ENCODE data around the gene CPHXL2. TPM values are rescaled to one million over a fixed set of nuclear protein-coding genes. Genes with fewer than 3 reads are reported as not detected.

The CPHXL2 gene
- total RNA-seq, 2 donors from 2014 or later = not detected

GRCh38 chr16:75629132-75629531, 47.7 kb downstream of the CPHXL2 start:
- Histone ChIP-seq H3K9ac (ENCODE audit: low read depth in 2 of 2, low read length in 2 of 2) (no peak overlapping the region), H3K9me3 (no peaks in the 10 kb centered on the region), H3K27ac (no peak overlapping the region), H3K4me1 (no peaks in the 10 kb centered on the region), H3K27me3 (no peaks in the 10 kb centered on the region), H3K4me3 (no peak overlapping the region), H3K36me3 (peaks cover 23% of the 10 kb centered on the region)
- no peak for TF ChIP-seq CTCF (IDR thresholded peaks at IDR 0.05)
- DNase-seq = no peak
- intact Hi-C loops (cut with DNase I) = loop anchor here (10.0 kb wide), 1 partner anchor 154 kb away; no protein-coding TSS in a partner anchor

- Histone ChIP-seq H3K27ac (no peak overlapping the region), H3K9ac (ENCODE audit: low read depth in 2 of 2, low read length in 2 of 2) (no peak overlapping the region)
- TF ChIP-seq CTCF (IDR thresholded peaks at IDR 0.05) = no peak
These were observed 48.5 kb downstream of the CPHXL2 start for GRCh38 chr16:75628351-75628750.

GRCh38 chr16:75627851-75628250, 49.0 kb downstream of the CPHXL2 start:
- intact Hi-C loops (cut with DNase I) = loop anchor here (10.0 kb wide), 1 partner anchor 153 kb away; no protein-coding TSS in a partner anchor
- Histone ChIP-seq H3K9ac (ENCODE audit: low read depth in 2 of 2, low read length in 2 of 2) (no peak overlapping the region), H3K4me3 (no peak overlapping the region), H3K9me3 (no peaks in the 10 kb centered on the region), H3K36me3 (peaks cover 16% of the 10 kb centered on the region), H3K4me1 (no peaks in the 10 kb centered on the region), H3K27me3 (no peaks in the 10 kb centered on the region), H3K27ac (no peak overlapping the region)
- no peak for DNase-seq
- no peak for TF ChIP-seq CTCF (IDR thresholded peaks at IDR 0.05)

More at GRCh38 chr16:75628351-75628750, 48.5 kb downstream of the CPHXL2 start:
- H3K27me3 ChIP-seq = no peaks in the 10 kb centered on the region
- no peaks in the 10 kb centered on the region for H3K9me3 ChIP-seq
- no peak for DNase-seq
- H3K4me3 ChIP-seq = no peak overlapping the region
- peaks cover 16% of the 10 kb centered on the region for H3K36me3 ChIP-seq
- intact Hi-C loops (cut with DNase I) = loop anchor here (10.0 kb wide), 1 partner anchor 154 kb away; no protein-coding TSS in a partner anchor
- no peaks in the 10 kb centered on the region for H3K4me1 ChIP-seq

DNA sequence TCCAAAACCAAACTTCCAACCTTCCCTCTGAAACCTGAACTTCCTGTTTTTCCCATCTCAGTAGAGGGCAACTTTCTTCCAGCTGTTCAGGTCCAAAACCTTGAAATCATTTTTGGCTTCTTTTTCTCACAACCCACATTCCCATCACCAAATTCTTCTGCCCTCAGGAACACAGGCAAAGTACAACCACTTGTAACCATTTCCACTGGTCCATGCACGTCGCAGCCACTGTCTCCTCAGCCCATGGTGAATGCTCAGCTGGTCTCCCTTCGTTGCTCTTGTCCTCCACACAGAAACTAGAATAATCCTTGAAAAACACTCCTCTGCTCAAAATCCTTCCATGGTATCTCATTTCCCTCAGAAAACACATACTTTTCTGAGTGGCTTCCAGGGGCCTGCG, 50.0 kb downstream of the CPHXL2 start:
- Histone ChIP-seq H3K27me3 (no peaks in the 10 kb centered on the region), H3K9me3 (no peaks in the 10 kb centered on the region), H3K36me3 (peaks cover 12% of the 10 kb centered on the region), H3K4me3 (no peak overlapping the region), H3K4me1 (peaks cover 6% of the 10 kb centered on the region), H3K9ac (ENCODE audit: low read depth in 2 of 2, low read length in 2 of 2) (no peak overlapping the region), H3K27ac (no peak overlapping the region)
- no peak for TF ChIP-seq CTCF (IDR thresholded peaks at IDR 0.05)
- DNase-seq = no peak
- intact Hi-C loops (cut with DNase I) = loop anchor here (10.0 kb wide), 1 partner anchor 152 kb away; no protein-coding TSS in a partner anchor

GRCh38 chr16:75624921-75625334, 51.9 kb downstream of the CPHXL2 start:
- peaks cover 16% of the 10 kb centered on the region for H3K4me1 ChIP-seq
- no peaks in the 10 kb centered on the region for H3K27me3 ChIP-seq
- no peaks in the 10 kb centered on the region for H3K9me3 ChIP-seq
- H3K36me3 ChIP-seq = peaks cover 10% of the 10 kb centered on the region
- intact Hi-C loops (cut with DNase I) = loop anchor here (10.0 kb wide), 1 partner anchor 150 kb away; no protein-coding TSS in a partner anchor
- DNase-seq = no peak
- no peak overlapping the region for H3K27ac ChIP-seq
- H3K9ac ChIP-seq (ENCODE audit: low read depth in 2 of 2, low read length in 2 of 2) = no peak overlapping the region
- no peak overlapping the region for H3K4me3 ChIP-seq
- no peak for TF ChIP-seq CTCF (IDR thresholded peaks at IDR 0.05)

Measured in colonic mucosa (tissue), 4 donors.